ENCODE measurements around the gene TNIK.
"Not testable (repeated sequence)": the region's sequence is repeated elsewhere in the genome, so short reads cannot be mapped to it uniquely, and the experiment has no call there.

The TNIK gene

GRCh38 chr3:171245796-171246765, 214.1 kb downstream of the TNIK start:
- no peak for DNase-seq

GRCh38 chr3:171242951-171243350, 217.3 kb downstream of the TNIK start:
- DNase-seq = no peak

- DNase-seq = no peak
Measured at GRCh38 chr3:171242170-171242569, 218.0 kb downstream of the TNIK start.

DNA sequence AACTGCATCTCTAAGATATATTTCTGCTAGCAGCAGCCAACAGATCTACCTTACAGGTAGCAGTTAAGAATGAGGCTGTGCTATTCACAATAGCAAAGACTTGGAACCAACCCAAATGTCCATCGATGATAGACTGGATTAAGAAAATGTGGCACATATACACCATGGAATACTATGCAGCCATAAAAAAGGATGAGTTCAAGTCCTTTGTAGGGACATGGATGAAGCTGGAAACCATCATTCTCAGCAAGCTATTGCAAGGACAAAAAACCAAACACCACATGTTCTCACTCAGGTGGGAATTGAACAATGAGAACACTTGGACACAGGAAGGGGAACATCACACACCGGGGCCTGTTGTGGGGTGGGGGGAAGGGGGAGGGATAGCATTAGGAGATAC, 218.6 kb downstream of the TNIK start:
- not testable (repeated sequence) for DNase-seq

GRCh38 chr3:171240504-171240835, 219.7 kb downstream of the TNIK start:
- DNase-seq = no peak

GRCh38 chr3:171239757-171240503, 220.3 kb downstream of the TNIK start:
- peak; percentile 71 for DNase-seq

GRCh38 chr3:171237009-171237385, 223.2 kb downstream of the TNIK start:
- no peak for DNase-seq

DNA sequence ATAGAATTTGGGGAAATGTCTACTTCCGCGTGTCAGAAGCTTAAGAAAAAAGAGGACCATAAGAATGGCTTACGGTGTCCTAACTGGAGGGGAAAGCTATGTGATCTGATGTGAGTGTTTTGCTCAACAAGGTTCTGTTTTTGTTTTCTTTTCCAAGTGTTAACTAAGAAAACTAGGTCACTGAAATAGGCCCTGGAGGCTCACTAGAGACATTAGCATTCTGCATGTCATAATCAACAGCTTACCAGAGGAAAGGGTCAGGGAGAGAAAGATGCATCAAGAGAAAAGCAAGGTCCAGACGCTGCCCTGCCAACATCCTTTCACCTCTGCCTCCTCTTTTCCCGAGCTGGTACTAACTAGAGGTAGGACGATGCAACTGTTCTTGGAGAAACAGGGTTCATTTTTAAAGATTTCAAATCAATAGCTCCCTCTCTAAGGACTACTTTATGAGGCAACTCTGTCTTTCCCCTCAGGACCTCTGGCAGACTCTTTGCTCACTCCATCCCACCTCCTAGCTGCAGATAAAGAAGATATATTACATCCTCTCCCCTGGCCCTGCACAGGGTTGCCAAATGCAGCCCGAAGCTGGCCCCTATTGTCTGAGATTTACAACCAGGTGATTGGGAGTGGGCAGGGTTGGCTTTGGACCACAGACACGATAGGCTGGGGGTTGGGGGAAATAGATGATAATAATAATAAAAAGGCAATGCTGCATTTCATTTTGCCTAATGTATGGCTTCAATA, 223.8 kb downstream of the TNIK start:
- DNase-seq = no peak

DNA sequence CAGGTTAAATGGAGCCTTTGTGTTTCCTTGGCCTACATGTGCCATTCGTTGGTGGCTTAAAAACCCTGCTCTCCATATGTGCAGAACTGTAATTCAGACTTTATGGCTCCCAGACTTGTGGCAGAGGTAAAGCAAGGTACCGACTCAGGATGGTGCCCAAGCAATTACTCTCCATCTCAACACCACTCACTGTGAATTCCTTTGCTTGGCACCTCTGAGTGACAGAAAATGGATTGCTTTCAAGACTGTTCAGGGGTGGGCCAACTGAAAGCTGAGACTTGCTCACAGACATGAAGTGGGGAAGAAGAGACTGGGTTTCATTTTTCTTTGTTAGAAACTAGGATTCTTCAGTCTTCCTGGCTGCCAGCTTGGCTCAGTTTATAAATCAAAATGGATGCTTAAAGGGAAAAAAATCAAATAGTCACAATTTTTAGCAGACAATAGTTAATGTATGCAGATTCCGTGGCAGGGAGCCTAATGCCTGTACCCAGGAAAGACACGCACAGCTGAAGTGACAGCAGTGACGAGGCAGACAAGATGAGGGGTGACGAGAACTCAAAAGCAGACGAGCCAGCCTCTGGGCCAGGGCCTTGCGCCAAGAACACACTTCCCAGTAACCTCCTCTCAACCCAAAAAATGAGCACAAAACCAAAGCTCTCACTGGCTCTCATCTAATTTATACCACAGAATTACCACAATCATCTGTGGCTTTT, 225.8 kb downstream of the TNIK start:
- no peak for DNase-seq

DNA sequence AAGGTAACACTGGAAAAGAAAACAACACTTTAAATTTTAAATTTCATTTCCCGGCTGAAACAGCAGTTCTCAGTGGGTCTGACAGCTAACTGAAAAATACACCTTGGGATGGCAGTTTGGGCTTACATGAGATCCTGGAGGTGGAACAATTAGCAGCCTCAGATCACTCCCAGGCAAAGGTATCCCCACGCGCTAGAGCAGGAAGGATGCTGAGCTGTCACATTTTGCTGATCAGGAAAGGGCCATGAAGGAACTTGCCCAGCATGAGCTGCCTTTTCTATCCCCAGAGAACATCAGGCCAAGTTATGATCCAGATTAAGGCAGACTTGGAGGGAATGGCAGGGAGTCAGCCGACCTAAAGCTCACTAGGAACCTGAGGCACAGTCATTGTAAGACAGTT, 228.8 kb downstream of the TNIK start:
- no peak for DNase-seq

- DNase-seq = no peak
Measured at GRCh38 chr3:171230865-171231264, 229.3 kb downstream of the TNIK start.

- DNase-seq = no peak
Measured at GRCh38 chr3:171229173-171229572, 231.0 kb downstream of the TNIK start.

- DNase-seq = no peak
Measured at GRCh38 chr3:171228240-171228639, 232.0 kb downstream of the TNIK start.

DNA sequence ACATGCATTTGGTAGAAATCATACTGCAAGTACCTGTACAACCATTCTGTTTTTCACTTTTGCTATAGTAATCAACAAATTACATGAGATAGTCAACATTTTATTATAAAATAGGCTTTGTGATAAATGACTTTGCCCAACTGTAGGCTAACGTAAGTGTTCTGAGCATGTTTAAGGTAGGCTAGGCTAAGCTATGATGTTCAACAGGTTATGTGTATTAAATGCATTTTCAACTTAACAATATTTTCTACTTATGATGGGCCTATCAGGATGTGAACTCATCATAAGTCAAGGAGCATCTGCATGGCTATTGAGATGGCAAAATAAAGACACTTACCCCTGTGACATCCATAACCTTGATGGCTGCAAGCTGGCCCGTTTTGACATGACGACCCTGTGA, 232.4 kb downstream of the TNIK start:
- DNase-seq = no peak

DNA sequence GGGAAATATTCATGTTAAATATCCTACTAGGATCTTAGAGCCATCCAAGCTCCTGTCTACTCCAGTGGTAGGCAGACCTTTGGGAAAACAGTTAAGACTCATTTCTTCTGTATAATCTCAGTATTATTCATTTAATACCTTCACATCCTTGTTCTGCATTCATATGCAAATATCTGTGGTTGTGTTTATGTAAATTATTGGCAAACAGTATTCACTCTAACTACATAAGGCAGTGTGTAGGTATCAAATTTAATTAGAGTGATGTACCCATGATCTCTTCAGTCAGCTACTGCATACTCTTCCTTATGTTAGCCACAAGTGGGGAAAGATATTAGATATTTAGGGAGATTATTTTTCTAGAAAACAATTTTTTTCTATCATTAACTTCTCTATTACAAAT, 232.8 kb downstream of the TNIK start:
- DNase-seq = no peak

- no peak for DNase-seq
Measured at GRCh38 chr3:171226794-171227193, 233.4 kb downstream of the TNIK start.

GRCh38 chr3:171225708-171226107, 234.5 kb downstream of the TNIK start:
- no peak for DNase-seq

DNA sequence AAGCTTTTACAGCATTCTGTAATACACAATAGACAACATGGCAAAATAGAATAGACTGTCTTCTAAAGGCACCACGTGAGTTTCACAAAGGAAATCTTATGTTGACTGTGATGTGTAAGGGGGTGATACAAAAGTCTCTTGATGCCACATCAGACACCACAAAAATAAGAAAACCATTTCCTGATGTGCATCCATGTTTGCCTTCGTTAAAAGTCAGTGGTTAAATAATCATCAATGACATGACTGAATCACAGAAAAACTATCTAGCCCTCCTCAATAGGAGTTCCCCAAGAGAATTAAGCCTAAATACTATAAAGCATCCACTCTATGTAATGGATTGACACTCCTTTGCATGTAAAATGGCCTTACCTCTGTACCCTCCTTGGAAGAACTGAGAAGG, 235.0 kb downstream of the TNIK start:
- DNase-seq = no peak

- no peak for DNase-seq
Measured at GRCh38 chr3:171223396-171223795, 236.8 kb downstream of the TNIK start.

DNA sequence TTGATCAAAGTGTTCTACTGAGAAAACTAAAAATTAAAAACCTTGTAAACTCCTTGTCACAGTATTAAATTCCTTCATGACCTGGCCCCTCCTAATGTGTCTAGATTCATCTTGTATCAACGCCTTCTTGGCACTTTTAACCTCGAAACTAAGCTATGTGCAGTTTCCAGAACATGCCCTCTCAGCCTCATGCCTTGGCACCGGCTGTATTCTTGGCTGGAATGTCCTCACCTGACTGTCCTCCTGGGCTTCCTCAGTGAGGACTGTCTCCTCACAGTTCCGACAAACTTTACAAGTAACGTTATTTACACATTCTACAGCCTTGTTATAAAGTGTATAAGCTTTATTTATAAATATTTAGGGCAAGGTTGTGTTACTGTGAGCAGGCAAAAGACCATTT, 237.2 kb downstream of the TNIK start:
- DNase-seq = no peak

DNA sequence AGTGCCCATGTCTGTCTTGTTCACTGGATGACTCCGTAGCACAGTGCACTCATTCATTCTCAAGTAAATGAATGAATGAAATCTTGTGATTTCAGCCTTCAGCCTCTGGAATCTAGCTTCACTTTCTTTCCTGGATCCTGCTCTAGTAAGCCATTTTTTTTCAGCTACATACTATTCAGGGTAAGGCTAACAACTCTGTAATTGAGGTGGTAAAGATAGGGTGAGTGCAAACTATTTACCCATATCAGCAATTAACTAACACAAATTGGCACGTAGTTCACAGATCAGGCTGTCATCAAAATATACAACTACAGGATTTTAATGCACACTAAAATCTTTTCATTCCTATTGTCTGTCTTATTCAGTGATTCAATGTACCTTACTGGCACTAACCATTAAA, 238.6 kb downstream of the TNIK start:
- no peak for DNase-seq

DNA sequence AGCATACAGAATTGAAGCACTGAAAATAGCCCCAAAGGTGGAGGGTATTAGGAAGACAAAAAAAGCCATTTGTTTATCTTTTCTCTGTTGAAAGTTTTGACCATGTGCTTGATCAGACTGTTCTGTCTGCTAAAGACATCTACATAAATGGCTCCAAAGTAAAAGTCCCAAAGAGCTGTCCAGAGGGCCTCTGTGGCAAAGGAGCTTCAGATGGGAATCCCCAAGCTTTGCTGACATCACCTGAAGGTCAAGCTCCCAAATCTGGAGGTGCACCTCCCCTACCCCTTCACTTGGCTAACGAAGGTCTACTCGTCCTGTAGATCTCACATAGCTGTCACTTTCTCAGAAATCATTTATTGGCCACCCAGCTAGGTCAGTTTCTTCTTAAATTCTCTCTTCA, 239.1 kb downstream of the TNIK start:
- DNase-seq = no peak

GRCh38 chr3:171219258-171219657, 240.9 kb downstream of the TNIK start:
- DNase-seq = no peak
